Liver (tissue), 9 donors: Measurements from ENCODE around the gene PCSK6. TPM values are rescaled to one million over a fixed set of nuclear protein-coding genes. Genes with fewer than 3 reads are reported as not detected.

Experiments
- DNase-seq: peaks from one replicate; pipeline ENCODE4 v3.0.0-alpha.2; 2017; ENCODE audit warnings: low spot score
- H3K27ac ChIP-seq, 2 donors: one replicate each; pipeline ENCODE4 v1.7.0; 2013; ENCODE audit warnings: inconsistent platforms in 2 of 2, low read length in 2 of 2, control low read depth in 1 of 2, low read depth in 1 of 2, mild to moderate bottlenecking in 1 of 2
- H3K27me3 ChIP-seq, 4 donors: one replicate each; pipeline versions ENCODE4 v1.6.1 to v1.7.0; 2013; ENCODE audit warnings: low read length in 3 of 4, inconsistent platforms in 1 of 4, mild to moderate bottlenecking in 1 of 4, moderate library complexity in 1 of 4; ENCODE audit not compliant: control insufficient read depth in 4 of 4, insufficient read depth in 4 of 4
- H3K36me3 ChIP-seq, 4 donors: one replicate each; pipeline versions ENCODE4 v1.6.1 to v1.7.0; 2013; ENCODE audit warnings: low read length in 3 of 4, mild to moderate bottlenecking in 3 of 4, low read depth in 1 of 4, moderate library complexity in 1 of 4; ENCODE audit not compliant: control insufficient read depth in 4 of 4, insufficient read depth in 3 of 4
- H3K4me1 ChIP-seq, 4 donors: one replicate each; pipeline versions ENCODE4 v1.6.1 to v1.7.0; 2013; ENCODE audit warnings: low read length in 3 of 4, mild to moderate bottlenecking in 3 of 4, moderate library complexity in 1 of 4; ENCODE audit not compliant: control insufficient read depth in 4 of 4, insufficient read depth in 4 of 4
- H3K4me3 ChIP-seq, 3 donors: one replicate each; pipeline versions ENCODE4 v1.6.1 to v1.7.0; 2013; ENCODE audit warnings: low read length in 3 of 3, control low read depth in 1 of 3, low read depth in 1 of 3, mild to moderate bottlenecking in 1 of 3
- H3K9ac ChIP-seq, 2 donors: one replicate each; pipeline ENCODE4 v1.7.0; 2013; ENCODE audit warnings: low read length in 2 of 2, mild to moderate bottlenecking in 2 of 2, moderate library complexity in 2 of 2, control low read depth in 1 of 2, low read depth in 1 of 2
- H3K9me3 ChIP-seq, 4 donors: one replicate each; pipeline versions ENCODE4 v1.6.1 to v1.7.0; 2013; ENCODE audit warnings: low read length in 3 of 4; ENCODE audit not compliant: control insufficient read depth in 4 of 4
- ATF3 ChIP-seq: IDR thresholded peaks from 2 replicates; pipeline ENCODE4 v1.6.1; 2016; ENCODE audit warnings: antibody characterized with exemption
- CTCF ChIP-seq: fragments of 150-350 bp; IDR thresholded peaks from 2 replicates; pipeline ENCODE4 v1.5.1; 2017; ENCODE audit warnings: improper control_type of control experiment, low read depth, low read length; ENCODE audit not compliant: missing input control
- EGR1 ChIP-seq, 2 donors: IDR thresholded peaks; 2 replicates each; pipeline ENCODE4 v1.6.1; 2016 to 2018; ENCODE audit warnings: antibody characterized with exemption in 2 of 2, low read depth in 2 of 2
- FOXA2 ChIP-seq: IDR thresholded peaks from 2 replicates; pipeline ENCODE4 v1.6.1; 2016; ENCODE audit warnings: antibody characterized with exemption
- GABPA ChIP-seq, 2 donors: IDR thresholded peaks in 1 of 2; conservative IDR thresholded peaks in 1 of 2; 2 replicates each; pipeline ENCODE4 v1.6.1; 2016; ENCODE audit warnings: antibody characterized with exemption in 2 of 2, mild to moderate bottlenecking in 1 of 2, moderate library complexity in 1 of 2
- HNF4G ChIP-seq: IDR thresholded peaks from 2 replicates; pipeline ENCODE4 v1.6.1; 2016; ENCODE audit warnings: antibody characterized with exemption
- JUND ChIP-seq, 2 donors: IDR thresholded peaks; 2 replicates each; pipeline ENCODE4 v1.6.1; 2016; ENCODE audit warnings: antibody characterized with exemption in 2 of 2
- MAX ChIP-seq: IDR thresholded peaks from 2 replicates; pipeline ENCODE4 v1.6.1; 2016; ENCODE audit warnings: antibody characterized with exemption
- NR2F2 ChIP-seq: IDR thresholded peaks from 2 replicates; pipeline ENCODE4 v1.6.1; 2016; ENCODE audit warnings: antibody characterized with exemption
- RAD21 ChIP-seq, 2 donors: IDR thresholded peaks; 2 replicates each; pipeline ENCODE4 v1.6.1; 2016; ENCODE audit warnings: antibody characterized with exemption in 2 of 2, mild to moderate bottlenecking in 2 of 2
- REST ChIP-seq: IDR thresholded peaks from 2 replicates; pipeline ENCODE4 v1.6.1; 2016; ENCODE audit warnings: antibody characterized with exemption, mild to moderate bottlenecking
- RXRA ChIP-seq, 2 donors: IDR thresholded peaks; 2 replicates each; pipeline ENCODE4 v1.6.1; 2017 to 2018; ENCODE audit warnings: antibody characterized with exemption in 2 of 2, mild to moderate bottlenecking in 1 of 2
- SP1 ChIP-seq: IDR thresholded peaks from 2 replicates; pipeline ENCODE4 v1.6.1; 2018; ENCODE audit warnings: antibody characterized with exemption, mild to moderate bottlenecking
- YY1 ChIP-seq: IDR thresholded peaks from 2 replicates; pipeline ENCODE4 v1.6.1; 2016; ENCODE audit warnings: antibody characterized with exemption, mild to moderate bottlenecking
- ZBTB33 ChIP-seq: IDR thresholded peaks from 2 replicates; pipeline ENCODE4 v1.6.1; 2016; ENCODE audit warnings: antibody characterized with exemption
- WGBS: extraction: QIAGEN DNeasy Blood & Tissue Kit; methylation state at CpG from one replicate; pipeline ENCODE4 v1.1.7; 2013; 5-methylcytosine and 5-hydroxymethylcytosine counted together
- polyA plus RNA-seq, 2 donors: library from polyadenylated mRNA; stranded (reverse) in 1 of 2; unstranded in 1 of 2; fragments of 200-250 nt in 1 of 2; fragments of >200 nt in 1 of 2; fragmentation: Nextera tagmentation in 1 of 2; extraction: Ambion mirVana in 1 of 2; gene quantifications; one replicate each; pipeline versions ENCODE4 v1.2.1 to v1.2.3, GENCODE V29; 2013 to 2015
- total RNA-seq, 2 donors: library from RNA; depleted of rRNA; stranded (reverse); fragments of >200 nt; gene quantifications; one replicate each; pipeline ENCODE4 v1.2.3, GENCODE V29; 2014
- donor health status: healthy.
- donor health status: healthy.
- donor health status: healthy.
- donor health status: healthy.
- donor health status: healthy.

The PCSK6 gene
- total and polyA plus RNA-seq, 4 donors, result 94.8 to 398 (median 168) TPM

GRCh38 chr15:101353240-101353639 lies 136.3 kb downstream of the PCSK6 start:
- H3K4me1 ChIP-seq, result peaks cover 0 to 2% (median 0%) of the 10 kb centered on the region in 4 donors
- TF ChIP-seq YY1, result no peak
- TF ChIP-seq HNF4G, result no peak
- TF ChIP-seq JUND (IDR thresholded peaks at IDR 0.05), result no peak
- H3K27me3 ChIP-seq, result no peaks in the 10 kb centered on the region
- H3K36me3 ChIP-seq, result peaks cover 6 to 63% (median 32%) of the 10 kb centered on the region in 4 donors
- H3K27ac ChIP-seq, result no peak overlapping the region
- no peaks in the 10 kb centered on the region for H3K9me3 ChIP-seq
- no peak overlapping the region for H3K4me3 ChIP-seq
- no peak for DNase-seq
- 93% methylated on average over 7 of the region's 7 CpGs for WGBS
- no peak overlapping the region for H3K9ac ChIP-seq

GRCh38 chr15:101351736-101352135 lies 137.8 kb downstream of the PCSK6 start:
- TF ChIP-seq FOXA2, result no peak
- TF ChIP-seq RAD21 (IDR thresholded peaks at IDR 0.05), result no peak
- TF ChIP-seq JUND (IDR thresholded peaks at IDR 0.05), result no peak
- TF ChIP-seq CTCF, result no peak
- no peak for TF ChIP-seq SP1
- no peak for TF ChIP-seq ATF3
- no peak for TF ChIP-seq HNF4G
- no peak for TF ChIP-seq GABPA (IDR thresholded peaks at IDR 0.05 in 1 of 2, conservative IDR thresholded peaks at IDR 0.05 in 1 of 2)
- Histone ChIP-seq H3K4me1 (peaks cover 0 to 2% (median 0%) of the 10 kb centered on the region in 4 donors), H3K27ac (no peak overlapping the region), H3K4me3 (no peak overlapping the region), H3K36me3 (peaks cover 1 to 57% (median 26%) of the 10 kb centered on the region in 4 donors), H3K27me3 (no peaks in the 10 kb centered on the region), H3K9me3 (no peaks in the 10 kb centered on the region), H3K9ac (no peak overlapping the region)
- WGBS, result 91% methylated on average over 2 of the region's 2 CpGs
- DNase-seq, result no peak

GRCh38 chr15:101349047-101349951 lies 140.2 kb downstream of the PCSK6 start:
- H3K9ac ChIP-seq, result no peak overlapping the region
- H3K4me3 ChIP-seq, result no peak overlapping the region
- peaks cover 1 to 38% (median 17%) of the 10 kb centered on the region in 4 donors for H3K36me3 ChIP-seq
- H3K27ac ChIP-seq, result no peak overlapping the region
- peaks cover 0 to 2% (median 0%) of the 10 kb centered on the region in 4 donors for H3K4me1 ChIP-seq
- no peaks in the 10 kb centered on the region for H3K27me3 ChIP-seq
- H3K9me3 ChIP-seq, result no peaks in the 10 kb centered on the region
- WGBS, result 83% methylated on average over 14 of the region's 14 CpGs
- TF ChIP-seq HNF4G, result no peak
- TF ChIP-seq RXRA (IDR thresholded peaks at IDR 0.05), result no peak
- no peak for TF ChIP-seq FOXA2
- no peak for TF ChIP-seq ATF3
- no peak for TF ChIP-seq MAX
- TF ChIP-seq EGR1 (IDR thresholded peaks at IDR 0.05; ENCODE audit: low read depth in 2 of 2), result no peak
- TF ChIP-seq SP1, result no peak
- no peak for TF ChIP-seq GABPA (IDR thresholded peaks at IDR 0.05 in 1 of 2, conservative IDR thresholded peaks at IDR 0.05 in 1 of 2)
- TF ChIP-seq YY1, result no peak
- no peak for TF ChIP-seq NR2F2
- no peak for TF ChIP-seq RAD21 (IDR thresholded peaks at IDR 0.05)
- no peak for TF ChIP-seq ZBTB33
- TF ChIP-seq REST, result no peak
- no peak for DNase-seq
